ENCODE measurements around the gene CCDC180.

DNA sequence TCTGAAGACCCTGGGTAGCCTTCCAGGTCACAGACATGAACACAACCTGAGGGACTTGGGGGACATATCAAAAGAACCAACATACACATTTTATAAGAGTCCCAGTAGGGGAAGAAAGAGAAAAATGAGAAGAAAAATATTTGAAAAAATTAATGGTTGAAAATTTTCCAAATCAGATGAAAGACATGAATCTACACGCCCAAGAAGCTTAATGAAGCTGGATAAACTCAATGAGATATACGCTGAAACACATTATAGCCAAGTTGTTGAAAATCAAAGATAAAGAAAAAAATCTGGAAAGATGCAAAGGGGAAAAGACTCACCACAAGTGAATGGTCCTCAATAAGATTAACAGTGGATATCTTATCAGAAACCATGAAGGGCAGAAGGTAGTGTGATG is 9.6 kb upstream of the CCDC180 start:
- TF ChIP-seq, protein P1, sequence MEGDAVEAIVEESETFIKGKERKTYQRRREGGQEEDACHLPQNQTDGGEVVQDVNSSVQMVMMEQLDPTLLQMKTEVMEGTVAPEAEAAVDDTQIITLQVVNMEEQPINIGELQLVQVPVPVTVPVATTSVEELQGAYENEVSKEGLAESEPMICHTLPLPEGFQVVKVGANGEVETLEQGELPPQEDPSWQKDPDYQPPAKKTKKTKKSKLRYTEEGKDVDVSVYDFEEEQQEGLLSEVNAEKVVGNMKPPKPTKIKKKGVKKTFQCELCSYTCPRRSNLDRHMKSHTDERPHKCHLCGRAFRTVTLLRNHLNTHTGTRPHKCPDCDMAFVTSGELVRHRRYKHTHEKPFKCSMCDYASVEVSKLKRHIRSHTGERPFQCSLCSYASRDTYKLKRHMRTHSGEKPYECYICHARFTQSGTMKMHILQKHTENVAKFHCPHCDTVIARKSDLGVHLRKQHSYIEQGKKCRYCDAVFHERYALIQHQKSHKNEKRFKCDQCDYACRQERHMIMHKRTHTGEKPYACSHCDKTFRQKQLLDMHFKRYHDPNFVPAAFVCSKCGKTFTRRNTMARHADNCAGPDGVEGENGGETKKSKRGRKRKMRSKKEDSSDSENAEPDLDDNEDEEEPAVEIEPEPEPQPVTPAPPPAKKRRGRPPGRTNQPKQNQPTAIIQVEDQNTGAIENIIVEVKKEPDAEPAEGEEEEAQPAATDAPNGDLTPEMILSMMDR (IDR thresholded peaks at IDR 0.05), result no peak
- no peak for TF ChIP-seq POLR2A (IDR thresholded peaks at IDR 0.05)

Data from uterus (tissue), 2 donors.